Peyer's patch (tissue), 4 donors: Measurements from ENCODE around the gene ERICH6.

ENCODE experiments used
- POLR2A ChIP-seq, 2 donors: fragments of 450-650 bp; IDR thresholded peaks; one replicate each; pipeline ENCODE4 v1.5.1; 2017; ENCODE audit warnings: antibody characterized with exemption in 2 of 2, mild to moderate bottlenecking in 2 of 2, moderate library complexity in 2 of 2
- TF ChIP-seq, protein P1 (sequence below), 6 experiments: fragments of 450-650 bp in 4 of 6; fragments of 200-600 bp in 2 of 6; sonication (generic) in 1 of 6; IDR thresholded peaks; one replicate each; pipeline ENCODE4 v1.5.1; 2017 to 2019; ENCODE audit warnings: antibody characterized with exemption in 6 of 6, mild to moderate bottlenecking in 3 of 6, moderate library complexity in 1 of 6

- TF ChIP-seq, protein P1, sequence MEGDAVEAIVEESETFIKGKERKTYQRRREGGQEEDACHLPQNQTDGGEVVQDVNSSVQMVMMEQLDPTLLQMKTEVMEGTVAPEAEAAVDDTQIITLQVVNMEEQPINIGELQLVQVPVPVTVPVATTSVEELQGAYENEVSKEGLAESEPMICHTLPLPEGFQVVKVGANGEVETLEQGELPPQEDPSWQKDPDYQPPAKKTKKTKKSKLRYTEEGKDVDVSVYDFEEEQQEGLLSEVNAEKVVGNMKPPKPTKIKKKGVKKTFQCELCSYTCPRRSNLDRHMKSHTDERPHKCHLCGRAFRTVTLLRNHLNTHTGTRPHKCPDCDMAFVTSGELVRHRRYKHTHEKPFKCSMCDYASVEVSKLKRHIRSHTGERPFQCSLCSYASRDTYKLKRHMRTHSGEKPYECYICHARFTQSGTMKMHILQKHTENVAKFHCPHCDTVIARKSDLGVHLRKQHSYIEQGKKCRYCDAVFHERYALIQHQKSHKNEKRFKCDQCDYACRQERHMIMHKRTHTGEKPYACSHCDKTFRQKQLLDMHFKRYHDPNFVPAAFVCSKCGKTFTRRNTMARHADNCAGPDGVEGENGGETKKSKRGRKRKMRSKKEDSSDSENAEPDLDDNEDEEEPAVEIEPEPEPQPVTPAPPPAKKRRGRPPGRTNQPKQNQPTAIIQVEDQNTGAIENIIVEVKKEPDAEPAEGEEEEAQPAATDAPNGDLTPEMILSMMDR (IDR thresholded peaks at IDR 0.05) = no peak
- no peak for TF ChIP-seq POLR2A (IDR thresholded peaks at IDR 0.05)
Observed at GRCh38 chr3:150640256-150640655, 63.5 kb downstream of the ERICH6 start.
